K562 (cell line): Measurements from ENCODE around the gene CLCA2. TPM values are rescaled to one million over a fixed set of nuclear protein-coding genes. Genes with fewer than 3 reads are reported as not detected.

Experiments
- COPS2 ChIP-seq: fragments of 450-650 bp; conservative IDR thresholded peaks from 2 replicates; pipeline ENCODE4 v1.6.1; 2016; ENCODE audit warnings: mild to moderate bottlenecking, moderate library complexity
- DACH1 ChIP-seq: fragments of 450-650 bp; IDR thresholded peaks from 2 replicates; pipeline ENCODE4 v1.6.1; 2018; ENCODE audit not compliant: partially characterized antibody
- KLF6 ChIP-seq: fragments of 250-450 bp; sonication (Bioruptor Pico); IDR thresholded peaks from 2 replicates; pipeline ENCODE4 v1.4.0; 2020; ENCODE audit warnings: mild to moderate bottlenecking, moderate library complexity, borderline replicate concordance
- MAFF ChIP-seq: IDR thresholded peaks from 2 replicates; pipeline ENCODE4 v1.6.1; 2012; ENCODE audit warnings: low read length, improper control_type of control experiment
- NFE2L1 ChIP-seq: fragments of 450-650 bp; IDR thresholded peaks from 2 replicates; pipeline ENCODE4 v1.6.1; 2016; ENCODE audit warnings: missing genetic modification characterization, low read depth, mild to moderate bottlenecking, missing compliant biosample characterization, moderate library complexity, borderline replicate concordance
- OTX1 ChIP-seq: fragments of 450-650 bp; formaldehyde crosslinking; IDR thresholded peaks from 2 replicates; pipeline ENCODE4 v1.4.0; 2022; ENCODE audit warnings: mild to moderate bottlenecking
- STAT5A ChIP-seq: IDR thresholded peaks from 2 replicates; pipeline ENCODE4 v1.6.1; 2012; ENCODE audit warnings: low read length, inconsistent platforms, borderline replicate concordance
- TRIM28 ChIP-seq: fragments of 450-650 bp; IDR thresholded peaks from 2 replicates; pipeline ENCODE4 v1.6.1; 2017
- ZKSCAN3 ChIP-seq: fragments of 250-450 bp; sonication (Bioruptor Pico); IDR thresholded peaks from 2 replicates; pipeline ENCODE4 v1.4.0; 2020
- ZNF707 ChIP-seq: fragments of 250-450 bp; sonication (Bioruptor Pico); conservative IDR thresholded peaks from 2 replicates; pipeline ENCODE4 v1.8.0; 2022; ENCODE audit warnings: inconsistent platforms, mild to moderate bottlenecking, moderate library complexity
- polyA plus RNA-seq, 8 experiments: library from polyadenylated mRNA; depleted of rRNA in 4 of 8; stranded (reverse) in 5 of 8; unstranded in 3 of 8; fragments of >200 nt; fragmentation: Nextera tagmentation in 2 of 8; fragmentation: Illumina TruSeq in 1 of 8; extraction: Ambion mirVana in 2 of 8; extraction: Trizol in 1 of 8; gene quantifications; 2 replicates each; pipeline versions ENCODE4 v1.2.1 to v1.2.3, GENCODE V29; 2011 to 2014; ENCODE audit warnings: inconsistent platforms in 1 of 8, missing spikeins in 1 of 8
- total RNA-seq, 7 experiments: library from RNA; depleted of rRNA in 6 of 7; stranded (reverse); fragments of >200 nt in 6 of 7; fragmentation: Illumina TruSeq in 2 of 7; extraction: Trizol in 2 of 7; gene quantifications; 2 replicates each; pipeline versions ENCODE4 v1.2.1 to v1.2.3, GENCODE V29; 2011 to 2021; ENCODE audit warnings: low replicate concordance in 1 of 7
- TF ChIP-seq, protein P1 (sequence below): fragments of 200-600 bp; sonication (generic); IDR thresholded peaks from one replicate; pipeline ENCODE4 v1.6.1; 2012; ENCODE audit warnings: mild to moderate bottlenecking, low read depth, low read length, inconsistent platforms
- TF ChIP-seq, protein P2 (sequence below): fragments of 200-800 bp; sonication (Bioruptor generic); IDR thresholded peaks from 2 replicates; pipeline ENCODE4 v1.6.1; 2017; ENCODE audit warnings: missing genetic modification characterization, missing compliant biosample characterization

CLCA2 gene
- total and polyA plus RNA-seq, 9 of the 15 experiments (the other 6 are each of a cell fraction or from before 2014, with no cell fraction given) = 0.03 TPM; not detected in 8

DNA sequence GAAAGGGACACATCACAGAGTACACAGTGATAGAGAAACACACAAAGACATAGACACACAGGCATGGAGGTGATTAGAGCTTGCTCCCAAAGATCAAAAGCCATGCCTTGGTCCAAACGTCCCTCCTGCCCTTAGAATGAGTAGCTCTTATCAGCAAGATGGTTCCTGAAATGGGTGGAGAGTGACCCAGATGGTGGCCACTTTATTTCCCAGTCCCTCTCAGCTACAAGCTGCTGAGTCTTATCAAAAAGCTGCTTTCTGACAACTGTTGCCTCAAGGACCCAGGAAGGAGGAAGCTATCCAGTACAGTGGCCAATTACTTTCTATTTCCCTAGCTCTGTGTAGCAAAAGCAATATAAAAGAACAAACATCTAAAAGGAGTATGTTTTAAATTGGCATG lies 37.0 kb downstream of the CLCA2 start (continued):
- TF ChIP-seq, protein P1, sequence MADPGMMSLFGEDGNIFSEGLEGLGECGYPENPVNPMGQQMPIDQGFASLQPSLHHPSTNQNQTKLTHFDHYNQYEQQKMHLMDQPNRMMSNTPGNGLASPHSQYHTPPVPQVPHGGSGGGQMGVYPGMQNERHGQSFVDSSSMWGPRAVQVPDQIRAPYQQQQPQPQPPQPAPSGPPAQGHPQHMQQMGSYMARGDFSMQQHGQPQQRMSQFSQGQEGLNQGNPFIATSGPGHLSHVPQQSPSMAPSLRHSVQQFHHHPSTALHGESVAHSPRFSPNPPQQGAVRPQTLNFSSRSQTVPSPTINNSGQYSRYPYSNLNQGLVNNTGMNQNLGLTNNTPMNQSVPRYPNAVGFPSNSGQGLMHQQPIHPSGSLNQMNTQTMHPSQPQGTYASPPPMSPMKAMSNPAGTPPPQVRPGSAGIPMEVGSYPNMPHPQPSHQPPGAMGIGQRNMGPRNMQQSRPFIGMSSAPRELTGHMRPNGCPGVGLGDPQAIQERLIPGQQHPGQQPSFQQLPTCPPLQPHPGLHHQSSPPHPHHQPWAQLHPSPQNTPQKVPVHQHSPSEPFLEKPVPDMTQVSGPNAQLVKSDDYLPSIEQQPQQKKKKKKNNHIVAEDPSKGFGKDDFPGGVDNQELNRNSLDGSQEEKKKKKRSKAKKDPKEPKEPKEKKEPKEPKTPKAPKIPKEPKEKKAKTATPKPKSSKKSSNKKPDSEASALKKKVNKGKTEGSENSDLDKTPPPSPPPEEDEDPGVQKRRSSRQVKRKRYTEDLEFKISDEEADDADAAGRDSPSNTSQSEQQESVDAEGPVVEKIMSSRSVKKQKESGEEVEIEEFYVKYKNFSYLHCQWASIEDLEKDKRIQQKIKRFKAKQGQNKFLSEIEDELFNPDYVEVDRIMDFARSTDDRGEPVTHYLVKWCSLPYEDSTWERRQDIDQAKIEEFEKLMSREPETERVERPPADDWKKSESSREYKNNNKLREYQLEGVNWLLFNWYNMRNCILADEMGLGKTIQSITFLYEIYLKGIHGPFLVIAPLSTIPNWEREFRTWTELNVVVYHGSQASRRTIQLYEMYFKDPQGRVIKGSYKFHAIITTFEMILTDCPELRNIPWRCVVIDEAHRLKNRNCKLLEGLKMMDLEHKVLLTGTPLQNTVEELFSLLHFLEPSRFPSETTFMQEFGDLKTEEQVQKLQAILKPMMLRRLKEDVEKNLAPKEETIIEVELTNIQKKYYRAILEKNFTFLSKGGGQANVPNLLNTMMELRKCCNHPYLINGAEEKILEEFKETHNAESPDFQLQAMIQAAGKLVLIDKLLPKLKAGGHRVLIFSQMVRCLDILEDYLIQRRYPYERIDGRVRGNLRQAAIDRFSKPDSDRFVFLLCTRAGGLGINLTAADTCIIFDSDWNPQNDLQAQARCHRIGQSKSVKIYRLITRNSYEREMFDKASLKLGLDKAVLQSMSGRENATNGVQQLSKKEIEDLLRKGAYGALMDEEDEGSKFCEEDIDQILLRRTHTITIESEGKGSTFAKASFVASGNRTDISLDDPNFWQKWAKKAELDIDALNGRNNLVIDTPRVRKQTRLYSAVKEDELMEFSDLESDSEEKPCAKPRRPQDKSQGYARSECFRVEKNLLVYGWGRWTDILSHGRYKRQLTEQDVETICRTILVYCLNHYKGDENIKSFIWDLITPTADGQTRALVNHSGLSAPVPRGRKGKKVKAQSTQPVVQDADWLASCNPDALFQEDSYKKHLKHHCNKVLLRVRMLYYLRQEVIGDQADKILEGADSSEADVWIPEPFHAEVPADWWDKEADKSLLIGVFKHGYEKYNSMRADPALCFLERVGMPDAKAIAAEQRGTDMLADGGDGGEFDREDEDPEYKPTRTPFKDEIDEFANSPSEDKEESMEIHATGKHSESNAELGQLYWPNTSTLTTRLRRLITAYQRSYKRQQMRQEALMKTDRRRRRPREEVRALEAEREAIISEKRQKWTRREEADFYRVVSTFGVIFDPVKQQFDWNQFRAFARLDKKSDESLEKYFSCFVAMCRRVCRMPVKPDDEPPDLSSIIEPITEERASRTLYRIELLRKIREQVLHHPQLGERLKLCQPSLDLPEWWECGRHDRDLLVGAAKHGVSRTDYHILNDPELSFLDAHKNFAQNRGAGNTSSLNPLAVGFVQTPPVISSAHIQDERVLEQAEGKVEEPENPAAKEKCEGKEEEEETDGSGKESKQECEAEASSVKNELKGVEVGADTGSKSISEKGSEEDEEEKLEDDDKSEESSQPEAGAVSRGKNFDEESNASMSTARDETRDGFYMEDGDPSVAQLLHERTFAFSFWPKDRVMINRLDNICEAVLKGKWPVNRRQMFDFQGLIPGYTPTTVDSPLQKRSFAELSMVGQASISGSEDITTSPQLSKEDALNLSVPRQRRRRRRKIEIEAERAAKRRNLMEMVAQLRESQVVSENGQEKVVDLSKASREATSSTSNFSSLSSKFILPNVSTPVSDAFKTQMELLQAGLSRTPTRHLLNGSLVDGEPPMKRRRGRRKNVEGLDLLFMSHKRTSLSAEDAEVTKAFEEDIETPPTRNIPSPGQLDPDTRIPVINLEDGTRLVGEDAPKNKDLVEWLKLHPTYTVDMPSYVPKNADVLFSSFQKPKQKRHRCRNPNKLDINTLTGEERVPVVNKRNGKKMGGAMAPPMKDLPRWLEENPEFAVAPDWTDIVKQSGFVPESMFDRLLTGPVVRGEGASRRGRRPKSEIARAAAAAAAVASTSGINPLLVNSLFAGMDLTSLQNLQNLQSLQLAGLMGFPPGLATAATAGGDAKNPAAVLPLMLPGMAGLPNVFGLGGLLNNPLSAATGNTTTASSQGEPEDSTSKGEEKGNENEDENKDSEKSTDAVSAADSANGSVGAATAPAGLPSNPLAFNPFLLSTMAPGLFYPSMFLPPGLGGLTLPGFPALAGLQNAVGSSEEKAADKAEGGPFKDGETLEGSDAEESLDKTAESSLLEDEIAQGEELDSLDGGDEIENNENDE = no peak
- no peak for TF ChIP-seq MAFF
- TF ChIP-seq TRIM28 = no peak
- no peak for TF ChIP-seq NFE2L1
- TF ChIP-seq COPS2 = no peak
- no peak for TF ChIP-seq STAT5A
- no peak for TF ChIP-seq ZNF707 (CRISPR knock-in tag)
- no peak for TF ChIP-seq DACH1
- TF ChIP-seq KLF6 (CRISPR knock-in tag) = no peak
- no peak for TF ChIP-seq ZKSCAN3 (CRISPR knock-in tag)
- no peak for TF ChIP-seq OTX1 (CRISPR knock-in tag)
- TF ChIP-seq, protein P2, sequence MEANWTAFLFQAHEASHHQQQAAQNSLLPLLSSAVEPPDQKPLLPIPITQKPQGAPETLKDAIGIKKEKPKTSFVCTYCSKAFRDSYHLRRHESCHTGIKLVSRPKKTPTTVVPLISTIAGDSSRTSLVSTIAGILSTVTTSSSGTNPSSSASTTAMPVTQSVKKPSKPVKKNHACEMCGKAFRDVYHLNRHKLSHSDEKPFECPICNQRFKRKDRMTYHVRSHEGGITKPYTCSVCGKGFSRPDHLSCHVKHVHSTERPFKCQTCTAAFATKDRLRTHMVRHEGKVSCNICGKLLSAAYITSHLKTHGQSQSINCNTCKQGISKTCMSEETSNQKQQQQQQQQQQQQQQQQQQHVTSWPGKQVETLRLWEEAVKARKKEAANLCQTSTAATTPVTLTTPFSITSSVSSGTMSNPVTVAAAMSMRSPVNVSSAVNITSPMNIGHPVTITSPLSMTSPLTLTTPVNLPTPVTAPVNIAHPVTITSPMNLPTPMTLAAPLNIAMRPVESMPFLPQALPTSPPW (CRISPR knock-in tag) = no peak
